HepG2 (cell line): Measurements from ENCODE around the gene ASH1L. TPM values are rescaled to one million over a fixed set of nuclear protein-coding genes. Genes with fewer than 3 reads are reported as not detected.
"Not testable (repeated sequence)": the region's sequence is repeated elsewhere in the genome, so short reads cannot be mapped to it uniquely, and the experiment has no call there.

Experiments used
- ATAC-seq: fragments of 200-7000 bp; cut with Tn5 transposase; 3 replicates; pipeline ENCODE4 v1.9.1; 2020; ENCODE audit warnings: mild to moderate bottlenecking, moderate library complexity
- BruUV-seq: library from RNA; stranded (reverse); fragments of 400-500 nt; replicated peaks from 2 replicates; lab custom pipeline; 2021; lab: Mats Ljungman, UMichigan
- CTCF ChIA-PET: fragments of 300-600 bp; formaldehyde crosslinking; extraction: SDS; loops from one replicate; lab custom pipeline; 2021; ENCODE audit warnings: low total read pairs, inconsistent platforms, low intra/inter-chr PET ratio; lab: Yijun Ruan, JAX
- POLR2A ChIA-PET: fragments of 350-600 bp; sonication (Branson Sonifier 250); formaldehyde crosslinking; loops from one replicate; lab custom pipeline; 2020; ENCODE audit warnings: antibody characterized with exemption, inconsistent platforms; lab: Yijun Ruan, JAX
- DNase-seq: peaks from one replicate; pipeline ENCODE4 v3.0.0-alpha.2; 2015; ENCODE audit warnings: low spot score
- FAIRE-seq: peaks from 3 replicates; lab custom pipeline; 2011; peaks lifted over from hg19 to GRCh38; lab: Jason Lieb, UNC
- H2AFZ ChIP-seq: one replicate; pipeline ENCODE4 v1.6.1; 2011; ENCODE audit warnings: low read length, inconsistent platforms
- H3K27ac ChIP-seq: fragments of 300-600 bp; 3 replicates; pipeline ENCODE4 v1.8.0; 2011; ENCODE audit warnings: mixed run types, mild to moderate bottlenecking, mixed read lengths, low read length, inconsistent platforms; ENCODE audit not compliant: insufficient read depth; ENCODE audit errors: extremely low read length
- H3K27me3 ChIP-seq, 2 experiments: fragments of 200-600 bp in 1 of 2; 2 replicates in 1 of 2; 3 replicates in 1 of 2; pipeline versions ENCODE4 v1.6.0 to v1.8.0; 2011; ENCODE audit warnings: low read length in 2 of 2, mild to moderate bottlenecking in 2 of 2, moderate library complexity in 2 of 2, inconsistent platforms in 1 of 2; ENCODE audit not compliant: insufficient read depth in 2 of 2, control insufficient read depth in 1 of 2
- H3K36me3 ChIP-seq, 2 experiments: fragments of 200-600 bp in 1 of 2; replicated peaks in 1 of 2; 2 replicates in 1 of 2; 3 replicates in 1 of 2; pipeline versions ENCODE4 v1.5.1 to v1.8.0; 2011; ENCODE audit warnings: low read length in 2 of 2, inconsistent platforms in 1 of 2; ENCODE audit not compliant: insufficient read depth in 2 of 2, control insufficient read depth in 1 of 2
- H3K4me1 ChIP-seq: 2 replicates; pipeline ENCODE4 v1.5.1; 2012; ENCODE audit warnings: low read length, inconsistent platforms; ENCODE audit not compliant: insufficient read depth
- H3K4me2 ChIP-seq: 2 replicates; pipeline ENCODE4 v1.6.0; 2011; ENCODE audit warnings: low read depth, low read length, inconsistent platforms
- H3K4me3 ChIP-seq, 3 experiments: fragments of 200-600 bp in 1 of 3; sonication (generic), shearing (Covaris generic) in 1 of 3; replicated peaks in 1 of 3; 2 replicates each; pipeline ENCODE4 v1.5.1; 2011 to 2016; ENCODE audit warnings: low read length in 3 of 3, inconsistent platforms in 2 of 3, low read depth in 2 of 3, mild to moderate bottlenecking in 2 of 3, control low read depth in 1 of 3, mixed read lengths in 1 of 3; ENCODE audit not compliant: insufficient read depth in 1 of 3
- H3K79me2 ChIP-seq: one replicate; pipeline ENCODE4 v1.6.1; 2011; ENCODE audit warnings: low read length, inconsistent platforms; ENCODE audit not compliant: insufficient read depth
- H3K9ac ChIP-seq: 2 replicates; pipeline ENCODE4 v1.6.0; 2011; ENCODE audit warnings: mild to moderate bottlenecking, low read depth, low read length, inconsistent platforms; ENCODE audit not compliant: insufficient read depth
- H3K9me3 ChIP-seq: 2 replicates; pipeline ENCODE4 v1.5.1; 2012; ENCODE audit warnings: mild to moderate bottlenecking, low read length
- H4K20me1 ChIP-seq: 2 replicates; pipeline ENCODE4 v1.6.0; 2011; ENCODE audit warnings: inconsistent platforms, mild to moderate bottlenecking, low read length, moderate library complexity; ENCODE audit not compliant: insufficient read depth
- ARNT2 ChIP-seq: sonication (generic); formaldehyde crosslinking; IDR thresholded peaks from 2 replicates; pipeline ENCODE4 v1.8.0; 2022; ENCODE audit warnings: mild to moderate bottlenecking, low read depth, missing genetic modification reagents, moderate library complexity
- HDAC1 ChIP-seq: sonication (generic); formaldehyde crosslinking; IDR thresholded peaks from 2 replicates; pipeline ENCODE4 v1.5.1; 2020; ENCODE audit warnings: mild to moderate bottlenecking, missing genetic modification reagents
- IKZF4 ChIP-seq: sonication (generic); formaldehyde crosslinking; IDR thresholded peaks from 2 replicates; pipeline ENCODE4 v1.5.1; 2020; ENCODE audit warnings: borderline replicate concordance, mild to moderate bottlenecking, low read depth, missing genetic modification reagents; ENCODE audit errors: not compliant biosample characterization
- KAT7 ChIP-seq: IDR thresholded peaks from 2 replicates; pipeline ENCODE4 v1.6.1; 2018; ENCODE audit warnings: borderline replicate concordance, missing compliant biosample characterization
- KMT2A ChIP-seq: sonication (generic); formaldehyde crosslinking; IDR thresholded peaks from 2 replicates; pipeline ENCODE4 v1.4.0; 2020; ENCODE audit warnings: missing genetic modification reagents
- NCOA2 ChIP-seq: sonication (generic); formaldehyde crosslinking; IDR thresholded peaks from 2 replicates; pipeline ENCODE4 v1.8.0; 2022; ENCODE audit warnings: inconsistent platforms
- PITX1 ChIP-seq: sonication (generic); formaldehyde crosslinking; IDR thresholded peaks from 2 replicates; pipeline ENCODE4 v1.5.1; 2020; ENCODE audit warnings: mild to moderate bottlenecking, missing genetic modification reagents
- SAP130 ChIP-seq: IDR thresholded peaks from 2 replicates; pipeline ENCODE4 v1.6.1; 2016; ENCODE audit warnings: low read depth
- SP2 ChIP-seq: sonication (generic); formaldehyde crosslinking; IDR thresholded peaks from 2 replicates; pipeline ENCODE4 v1.5.1; 2020; ENCODE audit warnings: mild to moderate bottlenecking, missing genetic modification reagents
- TBX2 ChIP-seq: sonication (generic); formaldehyde crosslinking; IDR thresholded peaks from 2 replicates; pipeline ENCODE4 v1.5.0; 2020; ENCODE audit warnings: missing genetic modification reagents, mild to moderate bottlenecking, borderline replicate concordance
- TRAFD1 ChIP-seq: sonication (generic); formaldehyde crosslinking; IDR thresholded peaks from 2 replicates; pipeline ENCODE4 v1.5.1; 2020; ENCODE audit warnings: missing genetic modification reagents, mild to moderate bottlenecking, borderline replicate concordance
- ZBTB38 ChIP-seq: sonication (generic); formaldehyde crosslinking; IDR thresholded peaks from 2 replicates; pipeline ENCODE4 v1.5.1; 2020; ENCODE audit warnings: mild to moderate bottlenecking, missing genetic modification reagents
- ZNF362 ChIP-seq: sonication (generic); formaldehyde crosslinking; IDR thresholded peaks from 2 replicates; pipeline ENCODE4 v1.4.0; 2020; ENCODE audit warnings: missing genetic modification reagents, mild to moderate bottlenecking, borderline replicate concordance
- ZNF598 ChIP-seq: sonication (generic); formaldehyde crosslinking; IDR thresholded peaks from 2 replicates; pipeline ENCODE4 v1.5.1; 2020; ENCODE audit warnings: mild to moderate bottlenecking, missing genetic modification reagents, borderline replicate concordance
- ZNF652 ChIP-seq: IDR thresholded peaks from 2 replicates; pipeline ENCODE4 v1.6.1; 2016; ENCODE audit warnings: low read depth, borderline replicate concordance
- ZNF674 ChIP-seq: sonication (generic); formaldehyde crosslinking; IDR thresholded peaks from 2 replicates; pipeline ENCODE4 v1.5.0; 2020; ENCODE audit warnings: low read depth, mild to moderate bottlenecking, missing genetic modification reagents
- ZNF746 ChIP-seq: sonication (generic); formaldehyde crosslinking; IDR thresholded peaks from 2 replicates; pipeline ENCODE4 v1.8.0; 2022; ENCODE audit warnings: mild to moderate bottlenecking, missing genetic modification reagents
- ZNF781 ChIP-seq: sonication (generic); formaldehyde crosslinking; IDR thresholded peaks from 2 replicates; pipeline ENCODE4 v1.5.1; 2020; ENCODE audit warnings: borderline replicate concordance, mild to moderate bottlenecking, missing genetic modification reagents; ENCODE audit errors: not compliant biosample characterization
- ZSCAN31 ChIP-seq: sonication (generic); formaldehyde crosslinking; IDR thresholded peaks from 2 replicates; pipeline ENCODE4 v1.5.0; 2020; ENCODE audit warnings: low read depth, mild to moderate bottlenecking, missing genetic modification reagents
- WGBS: methylation state at CpG from one replicate; pipeline ENCODE4 v1.1.6; 2017; ENCODE audit warnings: low lambda C conversion rate; 5-methylcytosine and 5-hydroxymethylcytosine counted together
- in situ Hi-C: cut with HindIII; loops from 2 replicates; pipeline ENCODE4 v1.10.0; 2017; ENCODE audit warnings: low pct_unique_long_range_greater_than_20kb; ENCODE audit not compliant: extremely low pct_ligation_motif_present
- intact Hi-C: fragments of 100-400 bp; cut with micrococcal nuclease; formaldehyde crosslinking; loops from one replicate; pipeline ENCODE4 v1.10.0; 2022; ENCODE audit not compliant: unreplicated experiment
- polyA plus RNA-seq, 8 experiments: library from polyadenylated mRNA; depleted of rRNA in 3 of 8; stranded (reverse) in 7 of 8; unstranded in 1 of 8; fragments of >200 nt; fragmentation: Illumina TruSeq in 4 of 8; extraction: Trizol in 4 of 8; gene quantifications; 2 replicates each; pipeline versions ENCODE4 v1.2.1 to v1.2.3, GENCODE V29; 2011 to 2016; ENCODE audit warnings: low read depth in 4 of 8, missing spikeins in 1 of 8, mixed read lengths in 1 of 8; ENCODE audit not compliant: insufficient read depth in 1 of 8
- total RNA-seq, 5 experiments: library from RNA; depleted of rRNA; stranded (reverse); fragments of >200 nt; fragmentation: Illumina TruSeq; extraction: Trizol; gene quantifications; 2 replicates each; pipeline ENCODE4 v1.2.3, GENCODE V29; 2016; ENCODE audit warnings: low read depth in 1 of 5

ASH1L gene
- total and polyA plus RNA-seq, 2 of the 13 experiments (the other 11 are each of a cell fraction or from before 2014, with no cell fraction given), result 10.2 to 15.3 TPM

DNA sequence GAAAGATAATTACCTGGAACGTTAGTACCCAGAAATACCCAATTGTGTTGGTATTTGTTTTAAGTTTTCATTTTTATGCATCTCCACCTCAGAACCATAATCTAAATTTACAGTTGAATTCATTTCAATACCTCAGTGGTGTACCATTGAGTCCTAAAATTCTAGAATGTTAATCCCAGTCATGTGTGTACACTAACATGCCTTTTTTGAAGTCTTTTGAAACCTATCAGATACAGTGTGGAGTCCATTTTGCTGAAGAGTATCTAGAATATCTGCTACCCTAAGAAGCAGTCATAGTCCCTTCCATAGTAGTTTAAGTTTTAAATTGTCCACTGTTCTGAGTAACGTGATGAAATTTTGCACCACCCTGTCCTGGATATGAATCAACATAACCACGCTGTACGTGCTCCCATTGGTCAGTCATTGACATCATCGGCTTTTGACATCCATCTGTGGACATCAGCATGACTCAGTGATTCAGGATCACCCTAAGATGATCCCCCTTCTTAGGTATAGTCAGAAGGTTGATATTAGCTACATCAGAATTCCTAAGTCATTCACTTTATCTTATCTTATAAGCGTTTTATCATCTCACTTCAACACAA lies 7.5 kb upstream of the ASH1L start (continued):
- TF ChIP-seq ARNT2 (CRISPR knock-in tag) (no peak), ZNF598 (no peak), IKZF4 (CRISPR knock-in tag) (no peak), SP2 (CRISPR knock-in tag) (no peak), ZNF362 (CRISPR knock-in tag) (no peak), ZNF746 (CRISPR knock-in tag) (no peak), ZNF674 (CRISPR knock-in tag) (no peak)

DNA sequence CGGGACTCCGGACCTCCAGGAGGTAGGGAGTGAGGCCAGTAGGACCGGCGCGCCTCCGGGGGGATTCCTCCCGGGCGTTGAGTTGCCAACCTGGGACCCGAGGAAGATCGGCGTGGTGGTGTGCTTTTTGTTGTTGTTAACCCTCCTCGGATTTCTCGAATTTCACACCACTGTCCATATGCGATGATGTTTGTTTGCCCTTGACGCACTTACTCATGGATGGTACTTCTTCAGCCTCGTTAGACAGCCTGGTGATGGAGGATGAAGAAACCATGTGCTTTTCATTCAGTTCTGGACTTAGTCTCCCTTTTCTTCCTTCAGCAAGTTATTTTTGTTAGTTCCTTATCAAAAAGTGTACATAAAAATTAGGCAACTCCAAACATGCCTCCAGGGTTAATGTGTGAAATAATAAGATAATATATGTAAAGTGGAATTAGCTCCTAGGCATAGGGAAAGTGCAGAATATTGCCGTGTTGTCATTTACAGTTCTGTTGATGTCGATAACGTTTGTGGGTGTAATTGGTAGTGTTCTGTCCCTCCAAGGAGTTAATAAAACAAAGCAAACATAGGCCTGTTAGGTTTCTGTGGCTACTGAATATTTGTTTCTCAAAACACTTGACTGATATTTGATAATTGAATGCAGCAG lies 897 bp upstream of the ASH1L start:
- ATAC-seq, in situ Hi-C loops, CTCF ChIA-PET, FAIRE-seq, intact Hi-C loops, H2AFZ ChIP-seq, H3K27me3 ChIP-seq, H3K36me3 ChIP-seq, H3K9me3 ChIP-seq: not testable (repeated sequence)
- H3K27ac ChIP-seq, result peak overlapping the region; percentile 100
- peak overlapping the region; percentile 100 for H3K9ac ChIP-seq
- TSS peak; percentile 76 for BruUV-seq
- DNase-seq, result peak; percentile 21
- peak overlapping the region; percentile 89 to 99 (median 97) for H3K4me3 ChIP-seq
- peaks cover 18% of the 10 kb centered on the region for H4K20me1 ChIP-seq
- peaks cover 57% of the 10 kb centered on the region for H3K79me2 ChIP-seq
- 4% methylated on average over 16 of the region's 19 CpGs for WGBS
- POLR2A ChIA-PET, result interaction anchor here (0.6 to 1.4 kb wide), 8 partner anchors 8 to 937 kb away, joined by 3 to 6 read pairs (median 4); partner anchors contain the start of genes ENTREP3, MEF2D and SCAMP3
- H3K4me1 ChIP-seq, result peaks cover 29% of the 10 kb centered on the region
- peak overlapping the region; percentile 85 for H3K4me2 ChIP-seq
- TF ChIP-seq ZNF781 (peak; percentile 65), ZNF652 (CRISPR knock-in tag) (peak; percentile 67; the same call in 1 of the 2 replicates), PITX1 (CRISPR knock-in tag) (peak; percentile 5; the same call in 1 of the 2 replicates), TRAFD1 (0 out of 2 replicates have a peak, but pooled peaks have one; percentile 12), ZSCAN31 (CRISPR knock-in tag) (peak; percentile 6; the same call in 1 of the 2 replicates), KAT7 (CRISPR knock-in tag) (peak; percentile 14; the same call in 1 of the 2 replicates), HDAC1 (CRISPR knock-in tag) (peak; percentile 6; the same call in 1 of the 2 replicates), NCOA2 (CRISPR knock-in tag) (0 out of 2 replicates have a peak, but pooled peaks have one; percentile 3), SAP130 (peak; percentile 46), TBX2 (0 out of 2 replicates have a peak, but pooled peaks have one; percentile 1), ZBTB38 (CRISPR knock-in tag) (0 out of 2 replicates have a peak, but pooled peaks have one; percentile 20), KMT2A (CRISPR knock-in tag) (0 out of 2 replicates have a peak, but pooled peaks have one; percentile 6)
